GM12878 (cell line): ENCODE measurements around the gene LMTK3. TPM values are rescaled to one million over a fixed set of nuclear protein-coding genes. Genes with fewer than 3 reads are reported as not detected.

Experiments
- ATAC-seq: fragments of 200-7000 bp; cut with Tn5 transposase; 3 replicates; pipeline ENCODE4 v1.9.1; 2020; ENCODE audit warnings: mild to moderate bottlenecking, moderate library complexity
- BruUV-seq: library from RNA; stranded (reverse); fragments of 400-500 nt; replicated peaks from 2 replicates; lab custom pipeline; 2021; lab: Mats Ljungman, UMichigan
- CTCF ChIA-PET: fragments of 300-600 bp; sonication (Branson Sonifier 250); formaldehyde crosslinking; extraction: SDS; loops from one replicate; lab custom pipeline; 2021; ENCODE audit warnings: inconsistent platforms; lab: Yijun Ruan, JAX
- POLR2A ChIA-PET: fragments of 350-600 bp; formaldehyde crosslinking; extraction: SDS; loops from one replicate; lab custom pipeline; 2021; ENCODE audit warnings: inconsistent platforms; lab: Charles Lee
- RAD21 ChIA-PET: fragments of 300-600 bp; sonication (Branson Sonifier 250); formaldehyde crosslinking; loops from one replicate; lab custom pipeline; 2023; ENCODE audit warnings: antibody characterized with exemption; ENCODE audit not compliant: unreplicated experiment; lab: Charles Lee
- SMC1A ChIA-PET: fragments of 300-600 bp; sonication (Branson Sonifier 250); formaldehyde crosslinking; loops from one replicate; lab custom pipeline; 2023; ENCODE audit not compliant: unreplicated experiment, uncharacterized antibody; lab: Charles Lee
- DNase-seq: peaks from one replicate; pipeline ENCODE4 v3.0.0-alpha.2; 2011; ENCODE audit warnings: low read depth, low spot score
- FAIRE-seq: peaks from 3 replicates; lab custom pipeline; 2011; peaks lifted over from hg19 to GRCh38; lab: Jason Lieb, UNC
- H2AFZ ChIP-seq: 2 replicates; pipeline ENCODE4 v1.6.0; 2011; ENCODE audit warnings: low read depth, low read length, control low read depth; ENCODE audit not compliant: control insufficient read depth
- H3K27ac ChIP-seq: 2 replicates; pipeline ENCODE4 v1.5.1; 2011; ENCODE audit warnings: control low read depth; ENCODE audit not compliant: control insufficient read depth, insufficient read depth
- H3K27me3 ChIP-seq, 2 experiments: replicated peaks in 1 of 2; 2 replicates each; pipeline versions ENCODE4 v1.6.0 to v1.6.1; 2011; ENCODE audit warnings: low read length in 1 of 2; ENCODE audit not compliant: control insufficient read depth in 2 of 2, insufficient read depth in 2 of 2
- H3K36me3 ChIP-seq, 2 experiments: 2 replicates each; pipeline ENCODE4 v1.5.1; 2011; ENCODE audit warnings: low read length in 1 of 2; ENCODE audit not compliant: control insufficient read depth in 2 of 2, insufficient read depth in 2 of 2
- H3K4me1 ChIP-seq: 2 replicates; pipeline ENCODE4 v1.6.1; 2011; ENCODE audit warnings: mild to moderate bottlenecking, low read length, moderate library complexity, mixed read lengths; ENCODE audit not compliant: control insufficient read depth, insufficient read depth
- H3K4me2 ChIP-seq: 2 replicates; pipeline ENCODE4 v1.6.0; 2011; ENCODE audit warnings: control low read depth; ENCODE audit not compliant: control insufficient read depth, insufficient read depth
- H3K4me3 ChIP-seq: fragments of 200-600 bp; sonication (generic); 2 replicates; pipeline ENCODE4 v1.5.1; 2016
- H3K79me2 ChIP-seq: 2 replicates; pipeline ENCODE4 v1.6.0; 2011; ENCODE audit warnings: low read length; ENCODE audit not compliant: control insufficient read depth, insufficient read depth
- H3K9ac ChIP-seq: 2 replicates; pipeline ENCODE4 v1.8.0; 2011; ENCODE audit warnings: low read length, control low read depth, mixed read lengths; ENCODE audit not compliant: control insufficient read depth, insufficient read depth
- H3K9me3 ChIP-seq: replicated peaks from 3 replicates; pipeline ENCODE4 v1.5.1; 2011; ENCODE audit warnings: mild to moderate bottlenecking, low read length; ENCODE audit not compliant: control insufficient read depth, insufficient read depth
- H4K20me1 ChIP-seq: 2 replicates; pipeline ENCODE4 v1.6.0; 2011; ENCODE audit not compliant: control insufficient read depth, insufficient read depth
- CREM ChIP-seq: IDR thresholded peaks from 2 replicates; pipeline ENCODE4 v1.6.1; 2014; ENCODE audit warnings: antibody characterized with exemption, low read depth
- MYC ChIP-seq: IDR thresholded peaks from 2 replicates; pipeline ENCODE4 v1.6.1; 2011; ENCODE audit warnings: mild to moderate bottlenecking, low read length, moderate library complexity, inconsistent platforms; ENCODE audit not compliant: insufficient read depth, insufficient replicate concordance, insufficient read length, severe bottlenecking
- NKRF ChIP-seq: fragments of 450-650 bp; conservative IDR thresholded peaks from 2 replicates; pipeline ENCODE4 v1.6.1; 2017; ENCODE audit warnings: mild to moderate bottlenecking, moderate library complexity
- NR2C1 ChIP-seq: fragments of 450-650 bp; IDR thresholded peaks from 2 replicates; pipeline ENCODE4 v1.6.1; 2017; ENCODE audit warnings: antibody characterized with exemption, mild to moderate bottlenecking, moderate library complexity
- NR2C2 ChIP-seq: IDR thresholded peaks from 2 replicates; pipeline ENCODE4 v1.6.1; 2011; ENCODE audit warnings: borderline replicate concordance, low read depth; ENCODE audit not compliant: control insufficient read depth, insufficient read length
- NR2F1 ChIP-seq: fragments of 450-650 bp; conservative IDR thresholded peaks from 2 replicates; pipeline ENCODE4 v1.6.1; 2017; ENCODE audit warnings: mild to moderate bottlenecking
- POLR2AphosphoS5 ChIP-seq: IDR thresholded peaks from 2 replicates; pipeline ENCODE4 v1.6.1; 2011; ENCODE audit warnings: mild to moderate bottlenecking, low read length, inconsistent platforms
- SRF ChIP-seq, 2 experiments: IDR thresholded peaks; 2 replicates each; pipeline ENCODE4 v1.6.1; 2011; ENCODE audit warnings: low read depth in 2 of 2, low read length in 2 of 2, mild to moderate bottlenecking in 1 of 2, moderate library complexity in 1 of 2
- TCF12 ChIP-seq: IDR thresholded peaks from 2 replicates; pipeline ENCODE4 v1.6.1; 2011; ENCODE audit warnings: low read depth, mild to moderate bottlenecking, low read length
- WGBS: methylation state at CpG from one replicate; pipeline ENCODE4 v1.1.6; 2016; ENCODE audit warnings: low lambda C conversion rate; ENCODE audit not compliant: insufficient replicate concordance, insufficient coverage; ENCODE audit errors: missing lambda C conversion rate; 5-methylcytosine and 5-hydroxymethylcytosine counted together
- in situ Hi-C: fragments of 300-500 bp; cut with MboI; formaldehyde crosslinking; loops from 9 replicates; pipeline ENCODE4 v1.14.3; 2018; ENCODE audit warnings: mixed read lengths
- intact Hi-C: fragments of 100-400 bp; cut with micrococcal nuclease; formaldehyde crosslinking; loops from one replicate; pipeline ENCODE4 v1.14.2; 2022; ENCODE audit not compliant: unreplicated experiment
- polyA plus RNA-seq, 11 experiments: library from polyadenylated mRNA; depleted of rRNA in 4 of 11; unstranded in 6 of 11; stranded (reverse) in 5 of 11; fragments of >200 nt; fragmentation: Nextera tagmentation in 4 of 11; fragmentation: Illumina TruSeq in 1 of 11; extraction: Ambion mirVana in 4 of 11; extraction: Trizol in 1 of 11; gene quantifications; 1 replicate in 1 of 11; 2 replicates in 10 of 11; pipeline versions ENCODE4 v1.2.1 to v1.2.3, GENCODE V29; 2011 to 2016; ENCODE audit warnings: inconsistent platforms in 2 of 11, missing spikeins in 2 of 11, low read depth in 1 of 11
- total RNA-seq, 4 experiments: library from RNA; depleted of rRNA in 3 of 4; stranded (reverse); fragments of >200 nt in 3 of 4; fragmentation: Illumina TruSeq in 1 of 4; extraction: Trizol in 1 of 4; gene quantifications; 2 replicates each; pipeline versions ENCODE4 v1.2.1 to v1.2.3, GENCODE V29; 2013 to 2021
- TF ChIP-seq, protein P1 (sequence below): IDR thresholded peaks from 2 replicates; pipeline ENCODE4 v1.6.1; 2011; ENCODE audit warnings: low read depth, mild to moderate bottlenecking, low read length, moderate library complexity, borderline replicate concordance; ENCODE audit errors: extremely low read depth

LMTK3 gene
- total and polyA plus RNA-seq, 10 of the 15 experiments (the other 5 are each of a cell fraction or from before 2014, with no cell fraction given), result under 0.01 to 0.28 (median 0.04) TPM; not detected in 3

GRCh38 chr19:48444936-48445200 lies 66.8 kb downstream of the LMTK3 start (continued):
- no peak for TF ChIP-seq NKRF
- TF ChIP-seq, protein P1, sequence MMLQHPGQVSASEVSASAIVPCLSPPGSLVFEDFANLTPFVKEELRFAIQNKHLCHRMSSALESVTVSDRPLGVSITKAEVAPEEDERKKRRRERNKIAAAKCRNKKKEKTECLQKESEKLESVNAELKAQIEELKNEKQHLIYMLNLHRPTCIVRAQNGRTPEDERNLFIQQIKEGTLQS, result no peak
- TF ChIP-seq TCF12, result no peak
- no peak for TF ChIP-seq POLR2AphosphoS5
- no peak for TF ChIP-seq NR2C2

- H3K9ac ChIP-seq, result peak overlapping the region; percentile 79; the same call in 1 of the 2 replicates
- peak overlapping the region; percentile 84 for H2AFZ ChIP-seq
- peaks cover 25% of the 10 kb centered on the region for H3K4me1 ChIP-seq
- BruUV-seq, result no TSS peak
- TF ChIP-seq NR2C1, result 0 out of 2 replicates have a peak, but pooled peaks have one; percentile 11
- peak; percentile 79 for TF ChIP-seq SRF (IDR thresholded peaks at IDR 0.05; ENCODE audit: low read depth in 2 of 2, low read length in 2 of 2)
- TF ChIP-seq MYC, result no peak
- no peak for TF ChIP-seq CREM
- peak; percentile 64 for TF ChIP-seq NR2F1
- peak overlapping the region; percentile 88 for H3K4me2 ChIP-seq
- 26% methylated on average over 38 of the region's 38 CpGs for WGBS
- H3K4me3 ChIP-seq, result peak overlapping the region; percentile 87
- FAIRE-seq, result no peak
- ChIA-PET SMC1A (interaction anchor here (0.8 to 1.8 kb wide), 4 partner anchors 25 to 130 kb away, joined by 3 to 8 read pairs (median 4); partner anchors contain the start of gene KDELR1), POLR2A (interaction anchor here (0.5 to 1.0 kb wide), 4 partner anchors 16 to 88 kb away, joined by 3 to 9 read pairs (median 6); no protein-coding TSS in a partner anchor), CTCF (interaction anchor here (0.6 to 3.3 kb wide), 3 partner anchors 53 to 1408 kb away, joined by 3 to 18 read pairs (median 3); partner anchors contain the start of gene KDELR1), RAD21 (interaction anchor here (0.5 to 1.7 kb wide), 4 partner anchors 46 to 136 kb away, joined by 3 to 10 read pairs (median 4); partner anchors contain the start of gene KDELR1)
- peaks cover 0 to 1% of the 10 kb centered on the region in 2 experiments; a peak in 1 of 4 replicates for H3K27me3 ChIP-seq
- peaks cover 0 to 8% of the 10 kb centered on the region in 2 experiments; a peak in 3 of 4 replicates for H3K36me3 ChIP-seq
- intact Hi-C loops (no loop called here), in situ Hi-C loops (no loop called here)
- ATAC-seq, result no peak
- no peaks in the 10 kb centered on the region for H3K9me3 ChIP-seq
- no peak overlapping the region for H3K27ac ChIP-seq
- DNase-seq, result no peak
- no peaks in the 10 kb centered on the region for H4K20me1 ChIP-seq
- H3K79me2 ChIP-seq, result peaks cover 17% of the 10 kb centered on the region
Observed at GRCh38 chr19:48444129-48444935, 67.3 kb downstream of the LMTK3 start.
